ENCODE results near the gene RIN3. TPM values are rescaled to one million over a fixed set of nuclear protein-coding genes. Genes with fewer than 3 reads are reported as not detected.

RIN3 gene
- total RNA-seq, 1 donor from 2014 or later = 70.6 TPM

- no peak overlapping the region for H3K4me3 ChIP-seq
- intact Hi-C loops (cut with DNase I) = no loop called here
- ATAC-seq (no peak), DNase-seq (no peak)
- TF ChIP-seq, protein P1, sequence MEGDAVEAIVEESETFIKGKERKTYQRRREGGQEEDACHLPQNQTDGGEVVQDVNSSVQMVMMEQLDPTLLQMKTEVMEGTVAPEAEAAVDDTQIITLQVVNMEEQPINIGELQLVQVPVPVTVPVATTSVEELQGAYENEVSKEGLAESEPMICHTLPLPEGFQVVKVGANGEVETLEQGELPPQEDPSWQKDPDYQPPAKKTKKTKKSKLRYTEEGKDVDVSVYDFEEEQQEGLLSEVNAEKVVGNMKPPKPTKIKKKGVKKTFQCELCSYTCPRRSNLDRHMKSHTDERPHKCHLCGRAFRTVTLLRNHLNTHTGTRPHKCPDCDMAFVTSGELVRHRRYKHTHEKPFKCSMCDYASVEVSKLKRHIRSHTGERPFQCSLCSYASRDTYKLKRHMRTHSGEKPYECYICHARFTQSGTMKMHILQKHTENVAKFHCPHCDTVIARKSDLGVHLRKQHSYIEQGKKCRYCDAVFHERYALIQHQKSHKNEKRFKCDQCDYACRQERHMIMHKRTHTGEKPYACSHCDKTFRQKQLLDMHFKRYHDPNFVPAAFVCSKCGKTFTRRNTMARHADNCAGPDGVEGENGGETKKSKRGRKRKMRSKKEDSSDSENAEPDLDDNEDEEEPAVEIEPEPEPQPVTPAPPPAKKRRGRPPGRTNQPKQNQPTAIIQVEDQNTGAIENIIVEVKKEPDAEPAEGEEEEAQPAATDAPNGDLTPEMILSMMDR (IDR thresholded peaks at IDR 0.05) = no peak
- H3K36me3 ChIP-seq = peaks cover 44% of the 10 kb centered on the region
- H3K27ac ChIP-seq = no peak overlapping the region
- no peaks in the 10 kb centered on the region for H3K27me3 ChIP-seq (ENCODE audit: low read depth)
- peaks cover 37% of the 10 kb centered on the region for H3K4me1 ChIP-seq
- no peaks in the 10 kb centered on the region for H3K9me3 ChIP-seq
These were observed 43.4 kb downstream of the RIN3 start for GRCh38 chr14:92556863-92557543.

- Histone ChIP-seq H3K4me3 (no peak overlapping the region), H3K27me3 (ENCODE audit: low read depth) (no peaks in the 10 kb centered on the region), H3K9me3 (no peaks in the 10 kb centered on the region), H3K4me1 (peaks cover 32% of the 10 kb centered on the region), H3K27ac (no peak overlapping the region), H3K36me3 (peaks cover 44% of the 10 kb centered on the region)
- TF ChIP-seq, protein P1 (IDR thresholded peaks at IDR 0.05) = no peak
- ATAC-seq (no peak), DNase-seq (no peak)
- intact Hi-C loops (cut with DNase I) = no loop called here
These were observed 43.9 kb downstream of the RIN3 start for GRCh38 chr14:92557544-92557912.

GRCh38 chr14:92558319-92558718 is 44.7 kb downstream of the RIN3 start:
- Histone ChIP-seq H3K4me3 (no peak overlapping the region), H3K4me1 (peaks cover 24% of the 10 kb centered on the region), H3K27me3 (ENCODE audit: low read depth) (no peaks in the 10 kb centered on the region), H3K9me3 (no peaks in the 10 kb centered on the region), H3K36me3 (peaks cover 44% of the 10 kb centered on the region), H3K27ac (no peak overlapping the region)
- no peak for DNase-seq
- TF ChIP-seq, protein P1 (IDR thresholded peaks at IDR 0.05) = no peak
- intact Hi-C loops (cut with DNase I) = no loop called here
- ATAC-seq = no peak

DNA sequence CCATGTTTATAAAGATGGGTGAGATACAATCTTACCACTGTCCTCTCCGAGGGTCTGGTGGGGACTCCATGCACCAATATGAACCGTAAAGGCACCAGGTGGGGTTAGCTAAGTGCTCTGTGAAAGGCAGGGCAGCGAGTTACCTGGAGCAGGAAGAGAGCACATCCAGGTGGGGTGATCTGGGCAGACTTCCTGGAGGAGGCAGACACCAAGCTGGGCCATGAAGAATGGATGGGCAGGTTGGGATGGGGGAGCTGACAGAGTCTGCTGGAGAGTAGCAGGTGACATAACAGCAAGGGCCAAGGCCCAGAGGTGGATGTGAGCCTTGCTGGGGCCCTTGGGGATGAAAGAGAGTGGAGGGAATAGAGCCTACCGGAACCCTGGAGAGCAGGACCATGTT is 45.9 kb downstream of the RIN3 start:
- intact Hi-C loops (cut with DNase I) = no loop called here
- peaks cover 26% of the 10 kb centered on the region for H3K4me1 ChIP-seq
- DNase-seq (no peak), ATAC-seq (no peak)
- TF ChIP-seq, protein P1 (IDR thresholded peaks at IDR 0.05) = no peak
- no peak overlapping the region for H3K27ac ChIP-seq
- H3K36me3 ChIP-seq = peaks cover 51% of the 10 kb centered on the region
- H3K9me3 ChIP-seq = no peaks in the 10 kb centered on the region
- no peak overlapping the region for H3K4me3 ChIP-seq
- H3K27me3 ChIP-seq (ENCODE audit: low read depth) = no peaks in the 10 kb centered on the region

GRCh38 chr14:92560106-92560865 is 46.7 kb downstream of the RIN3 start:
- Histone ChIP-seq H3K27ac (no peak overlapping the region), H3K36me3 (peaks cover 57% of the 10 kb centered on the region), H3K4me3 (no peak overlapping the region), H3K9me3 (no peaks in the 10 kb centered on the region), H3K4me1 (peaks cover 26% of the 10 kb centered on the region), H3K27me3 (ENCODE audit: low read depth) (no peaks in the 10 kb centered on the region)
- intact Hi-C loops (cut with DNase I) = no loop called here
- TF ChIP-seq, protein P1 (IDR thresholded peaks at IDR 0.05) = no peak
- DNase-seq (no peak), ATAC-seq (no peak)

All from lower lobe of right lung (tissue), 2 donors.